HG02943 (cell line): ENCODE measurements around the gene VASN.
"Not testable (repeated sequence)": the region's sequence is repeated elsewhere in the genome, so short reads cannot be mapped to it uniquely, and the experiment has no call there.

Source experiments
- ATAC-seq: cut with Tn5 transposase; IDR thresholded peaks from one replicate; pipeline ENCODE4 v1.9.1; 2021; ENCODE audit warnings: mild to moderate bottlenecking, low read depth, moderate library complexity; ENCODE audit not compliant: unreplicated experiment

Gene VASN

DNA sequence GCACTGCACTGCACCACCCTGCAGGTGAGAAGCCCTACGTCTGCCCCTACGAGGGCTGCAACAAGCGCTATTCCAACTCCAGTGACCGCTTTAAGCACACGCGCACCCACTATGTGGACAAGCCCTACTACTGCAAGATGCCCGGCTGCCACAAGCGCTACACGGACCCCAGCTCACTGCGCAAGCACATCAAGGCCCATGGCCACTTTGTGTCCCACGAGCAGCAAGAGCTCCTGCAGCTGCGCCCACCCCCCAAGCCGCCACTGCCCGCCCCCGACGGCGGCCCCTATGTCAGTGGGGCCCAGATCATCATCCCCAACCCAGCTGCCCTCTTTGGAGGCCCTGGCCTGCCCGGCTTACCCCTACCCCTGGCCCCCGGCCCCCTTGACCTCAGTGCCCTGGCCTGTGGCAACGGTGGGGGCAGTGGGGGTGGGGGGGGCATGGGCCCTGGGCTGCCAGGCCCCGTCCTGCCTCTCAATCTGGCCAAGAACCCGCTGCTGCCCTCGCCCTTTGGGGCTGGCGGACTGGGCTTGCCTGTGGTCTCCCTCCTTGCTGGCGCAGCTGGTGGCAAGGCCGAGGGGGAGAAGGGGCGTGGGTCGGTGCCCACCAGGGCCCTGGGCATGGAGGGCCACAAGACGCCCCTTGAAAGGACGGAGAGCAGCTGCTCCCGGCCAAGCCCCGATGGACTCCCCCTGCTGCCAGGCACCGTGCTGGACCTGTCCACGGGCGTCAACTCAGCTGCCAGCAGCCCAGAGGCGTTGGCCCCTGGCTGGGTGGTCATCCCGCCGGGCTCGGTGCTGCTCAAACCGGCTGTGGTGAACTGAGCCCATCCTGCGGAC lies 34.7 kb upstream of the VASN start:
- no peak for ATAC-seq

DNA sequence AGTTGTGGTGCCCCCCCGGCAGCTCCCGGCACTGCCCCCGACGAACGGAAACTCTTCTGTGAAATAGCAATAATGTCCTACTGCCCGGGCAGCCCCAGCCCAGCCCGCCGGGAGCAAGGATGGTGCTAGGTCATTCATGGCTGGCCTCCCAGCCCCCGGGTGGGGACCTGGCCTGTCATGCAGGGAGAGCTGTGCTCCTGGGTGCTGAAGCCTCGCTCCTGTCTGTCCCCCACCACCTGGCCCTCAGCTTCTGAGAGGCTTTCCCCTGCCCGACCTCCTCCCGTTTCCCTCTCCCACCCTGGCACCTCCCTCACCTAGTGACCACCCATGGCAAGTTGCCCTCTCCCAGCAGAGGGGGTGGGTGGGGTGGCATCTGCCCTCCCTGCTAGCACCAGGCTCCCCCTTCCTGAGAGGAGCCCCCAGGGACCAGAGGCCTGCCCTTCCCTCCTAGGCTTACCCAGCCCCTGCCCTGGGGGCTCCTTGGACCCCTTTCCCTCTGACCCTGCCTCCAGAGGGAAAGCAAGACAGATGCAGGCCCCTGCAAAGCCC lies 34.0 kb upstream of the VASN start:
- ATAC-seq: no peak

DNA sequence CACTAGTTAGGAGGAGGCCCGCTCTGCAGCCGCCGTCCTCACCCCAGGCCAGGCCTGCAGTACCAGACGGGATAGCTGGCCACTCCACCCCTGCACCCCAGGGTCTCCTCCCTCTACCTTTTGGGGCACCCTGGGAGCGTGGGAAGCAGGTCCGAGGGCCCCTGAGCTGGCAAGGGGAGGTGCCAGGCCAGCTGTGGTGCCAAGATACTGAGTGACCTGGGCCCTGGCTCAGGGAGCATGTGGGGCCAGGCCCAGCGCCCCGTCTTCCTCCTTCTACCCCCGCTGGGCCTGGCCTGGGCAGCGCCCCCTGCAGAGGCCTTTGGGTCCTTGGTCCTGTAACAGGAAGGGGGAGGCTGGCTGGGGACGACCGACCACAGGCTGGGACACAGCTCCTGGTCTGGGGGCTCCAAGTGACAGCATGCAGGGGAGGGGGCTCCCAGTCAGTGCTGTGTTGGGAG lies 33.5 kb upstream of the VASN start:
- no peak for ATAC-seq

DNA sequence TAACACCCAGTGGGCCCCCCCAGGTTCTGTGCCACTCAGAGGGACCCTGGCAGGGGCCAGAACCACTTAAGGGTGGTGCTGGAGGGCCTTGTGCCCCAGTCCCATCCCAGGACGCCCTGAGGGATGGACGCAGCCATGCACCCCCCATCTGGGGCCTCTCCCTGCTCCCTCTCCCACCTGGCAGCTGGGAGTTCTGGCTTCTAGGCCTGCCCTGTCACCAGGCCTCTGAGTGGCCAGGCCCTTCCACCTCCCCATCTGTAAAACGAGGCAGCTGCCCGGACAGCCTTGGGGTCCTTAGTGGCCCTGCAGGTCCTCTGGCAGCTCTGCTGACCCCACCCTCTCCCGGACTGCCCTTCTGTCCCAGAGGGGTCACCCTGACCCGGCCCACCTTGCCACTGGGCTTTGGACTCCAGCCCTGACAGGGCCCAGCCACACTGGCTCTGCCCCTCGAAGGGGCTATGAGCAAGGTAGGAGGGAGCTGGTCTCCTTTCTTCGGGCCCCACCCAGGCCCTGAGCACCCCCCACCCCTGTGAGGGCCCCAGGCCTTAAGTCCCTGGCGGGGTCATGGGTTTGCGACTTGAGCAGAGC lies 32.8 kb upstream of the VASN start:
- ATAC-seq: no peak

DNA sequence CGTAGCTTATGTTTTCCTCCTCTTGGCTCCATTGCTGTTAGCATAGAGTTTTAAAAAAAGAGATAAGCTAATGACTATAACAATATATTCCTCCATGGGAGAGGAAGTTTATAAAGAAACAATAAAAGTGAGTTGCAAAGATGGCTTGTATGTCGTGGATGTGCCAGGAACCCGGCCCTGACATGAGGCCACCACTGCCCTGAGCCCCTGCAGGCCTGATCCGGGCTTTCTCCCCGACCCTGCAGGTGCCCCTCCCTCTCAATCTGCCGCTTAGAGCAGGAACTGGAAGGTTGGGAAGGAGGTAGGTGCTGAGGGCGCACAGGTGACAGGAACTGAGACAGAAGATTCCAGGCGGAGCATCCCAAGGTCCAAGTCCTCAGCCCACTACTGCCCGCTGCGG lies 32.2 kb upstream of the VASN start:
- no peak for ATAC-seq

DNA sequence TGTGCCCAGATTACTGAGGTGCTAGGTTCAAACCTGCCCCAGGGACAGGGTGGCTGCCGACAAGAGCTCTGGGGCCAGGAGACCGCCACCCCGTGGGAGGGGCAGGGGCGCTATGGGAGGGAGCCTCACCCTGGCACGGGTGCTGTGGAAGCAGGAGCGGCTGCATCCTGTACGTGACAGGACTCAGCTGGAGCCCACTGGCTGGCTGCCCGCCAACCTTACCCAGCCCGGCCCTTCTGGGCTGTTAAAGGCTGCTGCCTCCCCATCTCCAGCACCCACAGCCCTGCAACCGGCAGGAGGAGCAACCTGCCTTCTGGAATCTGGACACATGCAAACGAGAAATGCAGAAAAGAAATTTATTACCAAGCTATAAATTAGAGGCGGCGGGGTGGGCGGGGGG lies 31.7 kb upstream of the VASN start:
- ATAC-seq: no peak

DNA sequence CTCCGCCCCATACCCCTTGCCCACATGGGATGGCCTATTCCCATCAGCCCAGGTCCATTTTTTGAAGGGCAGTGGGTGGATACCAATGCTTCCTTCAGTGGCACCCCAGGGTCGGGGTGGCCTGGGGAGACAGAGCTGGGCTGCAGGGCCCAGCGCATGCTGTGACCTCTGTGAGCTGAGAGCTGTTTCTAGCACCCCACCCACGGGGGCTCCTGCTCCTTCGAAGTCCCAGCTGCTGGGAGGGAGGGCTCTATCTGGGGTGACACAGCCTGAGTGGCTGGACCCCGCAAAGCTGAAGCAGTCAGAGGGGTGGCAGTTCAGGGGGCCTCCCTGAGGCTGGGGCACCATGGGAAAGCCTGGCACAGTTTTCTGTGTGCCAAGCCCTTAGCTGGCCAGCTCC lies 31.2 kb upstream of the VASN start:
- ATAC-seq: no peak

DNA sequence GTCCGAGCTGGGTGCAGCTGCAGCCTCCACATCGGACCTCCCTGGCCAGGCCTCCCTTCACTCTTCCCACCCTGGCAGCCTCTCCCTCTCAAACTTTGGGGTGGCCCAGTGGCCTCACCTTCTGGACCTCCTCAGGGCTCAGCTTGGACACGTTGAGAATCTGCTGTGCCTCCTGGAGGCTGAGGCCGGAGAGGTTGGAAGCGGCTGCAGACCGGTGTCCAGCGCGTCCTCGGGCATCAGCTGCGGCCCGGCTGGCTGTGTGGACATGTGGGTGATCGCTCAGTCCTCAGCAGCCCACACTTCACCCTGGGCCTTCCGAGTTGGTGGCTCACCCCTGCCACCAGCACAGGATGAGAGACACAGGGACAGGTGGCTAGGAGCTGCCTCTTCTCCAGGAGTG lies 30.4 kb upstream of the VASN start:
- ATAC-seq: no peak

DNA sequence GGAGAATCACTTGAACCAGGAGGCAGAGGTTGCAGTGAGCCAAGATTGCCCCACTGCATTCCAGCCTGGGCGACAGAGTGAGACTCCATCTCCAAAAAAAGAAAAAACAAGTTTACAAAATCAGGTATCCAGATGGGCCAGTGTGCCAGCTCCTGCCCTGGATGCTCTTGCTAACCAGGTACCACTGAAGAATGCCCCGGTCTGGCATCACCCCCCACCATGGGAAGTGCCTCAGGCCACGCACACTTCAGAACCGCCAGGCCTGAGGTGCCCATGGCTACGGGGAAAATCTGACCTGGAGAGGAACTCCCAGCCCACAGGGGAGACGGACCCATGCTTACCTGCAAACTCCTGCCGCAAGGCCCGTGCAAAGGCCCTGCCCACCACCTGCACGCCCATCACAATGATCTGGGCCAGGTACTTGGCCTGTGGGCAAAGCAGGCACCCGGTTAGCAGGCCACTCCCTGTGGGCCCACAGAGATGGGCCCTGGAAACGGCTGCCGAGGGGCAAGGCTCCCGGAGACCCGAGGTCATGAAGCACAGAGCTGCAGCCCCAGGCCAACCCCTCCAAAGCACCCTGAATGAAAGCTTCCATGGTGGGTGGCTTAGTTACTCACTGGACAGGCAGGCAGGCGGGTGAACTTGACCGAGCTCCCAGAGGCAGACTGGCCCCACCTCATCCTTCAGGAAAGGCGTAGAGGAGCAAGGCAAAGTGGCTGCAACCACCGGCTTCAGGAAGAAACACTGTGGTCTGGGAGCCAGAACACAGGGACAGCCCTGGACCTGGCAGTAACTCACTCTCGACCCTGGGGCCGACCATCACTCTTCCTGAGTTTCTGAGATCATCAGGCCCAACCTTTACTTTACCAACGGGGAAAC lies 28.5 kb upstream of the VASN start:
- no peak for ATAC-seq

DNA sequence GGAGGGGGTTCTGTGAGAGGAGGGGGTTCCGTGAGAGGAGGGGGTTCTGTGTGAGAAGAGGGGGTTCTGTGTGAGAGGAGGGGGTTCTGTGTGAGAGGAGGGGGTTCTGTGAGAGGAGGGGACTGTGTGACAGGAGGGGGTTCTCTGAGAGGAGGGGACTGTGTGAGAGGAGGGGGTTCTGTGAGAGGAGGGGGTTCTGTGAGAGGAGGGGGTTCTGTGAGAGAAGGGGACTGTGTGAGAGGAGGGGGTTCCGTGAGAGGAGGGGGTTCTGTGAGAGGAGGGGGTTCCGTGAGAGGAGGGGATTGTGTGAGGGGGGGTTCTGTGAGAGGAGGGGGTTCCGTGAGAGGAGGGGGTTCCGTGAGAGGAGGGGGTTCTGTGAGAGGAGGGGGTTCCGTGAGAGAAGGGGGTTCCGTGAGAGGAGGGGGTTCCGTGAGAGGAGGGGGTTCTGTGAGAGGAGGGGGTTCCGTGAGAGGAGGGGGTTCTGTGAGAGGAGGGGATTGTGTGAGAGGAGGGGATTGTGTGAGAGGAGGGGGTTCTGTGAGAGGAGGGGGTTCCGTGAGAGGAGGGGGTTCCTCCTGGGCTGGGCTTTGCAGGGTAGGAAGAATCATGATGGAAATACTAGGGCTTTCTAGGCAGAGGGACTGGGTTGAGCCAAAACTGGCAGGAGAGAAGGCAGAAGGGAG lies 27.2 kb upstream of the VASN start:
- not testable (repeated sequence) for ATAC-seq

DNA sequence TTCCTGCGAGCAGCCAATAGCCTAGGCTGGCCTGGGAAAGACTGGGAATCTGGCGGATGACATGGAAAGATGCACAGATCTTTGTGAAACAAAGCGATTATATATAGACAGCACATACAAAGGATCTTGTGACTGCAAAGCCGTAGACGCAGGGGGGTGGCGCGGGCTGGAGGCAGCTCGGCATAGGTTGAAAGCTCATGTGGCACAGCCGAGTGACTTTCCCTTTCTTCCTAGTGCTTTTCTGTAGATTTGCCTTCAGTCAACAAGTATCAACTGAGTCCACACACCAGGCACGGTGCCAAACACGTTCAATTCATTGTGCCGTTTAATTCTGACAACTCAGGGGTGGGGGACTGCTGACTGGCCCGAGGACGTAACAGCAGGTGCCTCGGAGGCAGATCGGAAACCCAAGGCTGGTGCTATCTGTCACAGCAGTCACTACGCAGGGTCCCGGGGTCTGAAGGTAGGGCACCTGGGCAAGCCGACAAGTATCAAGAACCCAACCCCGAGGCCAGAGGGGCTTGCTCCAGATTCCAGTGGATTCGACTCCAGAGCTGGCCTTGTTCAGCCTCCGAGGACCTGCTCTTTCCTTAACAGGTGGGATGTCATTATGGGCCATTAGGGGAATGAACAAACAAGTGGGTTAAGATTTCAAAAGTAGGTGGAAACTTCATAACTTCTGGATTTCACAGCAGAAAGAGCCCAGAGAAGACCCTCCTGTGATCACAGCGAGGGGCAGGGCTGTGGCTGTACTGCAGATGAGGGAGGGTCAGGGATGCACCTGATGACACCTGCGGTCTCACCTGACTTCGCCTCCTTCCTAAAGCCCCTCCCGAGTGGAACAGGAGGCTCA lies 26.4 kb upstream of the VASN start:
- no peak for ATAC-seq

DNA sequence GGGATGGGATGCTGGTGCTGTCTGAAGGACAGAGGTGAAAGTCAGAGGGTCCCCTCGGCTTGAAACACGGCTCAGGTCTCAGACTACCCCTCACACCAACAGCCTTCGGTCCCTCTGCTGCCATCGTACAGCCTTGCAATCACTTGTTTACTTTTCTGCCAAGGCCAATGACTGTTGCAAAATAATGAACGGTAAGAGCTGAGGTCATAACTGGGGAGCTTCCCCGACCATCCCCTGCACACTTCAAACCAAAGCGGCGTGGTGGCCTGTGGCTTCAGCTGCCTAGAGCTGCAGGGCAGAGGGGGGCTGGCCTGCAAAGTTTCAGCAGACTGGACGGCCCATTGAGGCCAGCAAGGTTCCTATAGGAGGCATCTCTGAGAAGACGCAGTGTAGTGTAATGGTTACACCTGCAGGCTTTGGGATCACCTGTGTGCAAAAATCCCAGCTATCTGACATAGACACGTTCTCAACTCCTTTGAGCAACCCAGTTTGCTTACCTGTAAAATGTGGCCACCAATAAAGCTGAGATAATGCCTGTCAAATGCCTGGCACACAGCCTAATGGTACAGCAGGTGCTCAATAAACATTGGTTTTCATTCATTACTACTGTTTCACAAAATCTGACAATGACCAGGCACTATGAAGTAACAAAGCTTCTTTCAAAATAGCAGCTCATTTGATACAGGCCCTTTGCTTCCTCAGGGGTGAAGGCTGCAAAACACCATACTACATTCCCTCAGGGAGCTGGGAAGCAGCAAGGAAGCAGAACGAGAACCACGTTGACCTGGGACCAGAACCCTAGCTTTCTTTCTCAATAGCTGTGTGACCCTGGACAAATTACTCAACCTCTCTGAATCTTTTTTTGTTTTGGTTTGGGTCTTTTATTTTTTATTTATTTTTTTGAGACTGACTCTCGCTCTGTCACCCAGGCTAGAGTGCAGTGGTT lies 25.5 kb upstream of the VASN start:
- ATAC-seq: no peak

DNA sequence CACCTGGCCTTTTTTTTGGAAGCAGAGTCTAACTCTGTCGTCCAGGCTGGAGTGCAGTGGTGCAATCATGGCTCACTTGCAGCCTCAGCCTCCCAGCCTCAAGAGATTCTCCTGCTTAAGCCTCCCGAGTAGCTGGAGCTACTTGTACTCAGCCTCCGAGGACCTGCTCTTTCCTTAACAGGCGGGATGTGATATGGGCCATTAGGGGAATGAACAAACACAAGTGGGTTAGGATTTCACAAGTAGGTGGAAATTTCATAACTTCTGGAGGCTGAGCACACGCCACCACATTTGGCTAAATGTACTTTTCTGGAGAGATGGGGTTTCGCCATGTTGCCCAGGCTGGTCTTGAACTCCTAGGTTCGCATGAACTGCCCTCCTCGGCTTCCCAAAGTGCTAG lies 24.6 kb upstream of the VASN start:
- ATAC-seq: no peak

DNA sequence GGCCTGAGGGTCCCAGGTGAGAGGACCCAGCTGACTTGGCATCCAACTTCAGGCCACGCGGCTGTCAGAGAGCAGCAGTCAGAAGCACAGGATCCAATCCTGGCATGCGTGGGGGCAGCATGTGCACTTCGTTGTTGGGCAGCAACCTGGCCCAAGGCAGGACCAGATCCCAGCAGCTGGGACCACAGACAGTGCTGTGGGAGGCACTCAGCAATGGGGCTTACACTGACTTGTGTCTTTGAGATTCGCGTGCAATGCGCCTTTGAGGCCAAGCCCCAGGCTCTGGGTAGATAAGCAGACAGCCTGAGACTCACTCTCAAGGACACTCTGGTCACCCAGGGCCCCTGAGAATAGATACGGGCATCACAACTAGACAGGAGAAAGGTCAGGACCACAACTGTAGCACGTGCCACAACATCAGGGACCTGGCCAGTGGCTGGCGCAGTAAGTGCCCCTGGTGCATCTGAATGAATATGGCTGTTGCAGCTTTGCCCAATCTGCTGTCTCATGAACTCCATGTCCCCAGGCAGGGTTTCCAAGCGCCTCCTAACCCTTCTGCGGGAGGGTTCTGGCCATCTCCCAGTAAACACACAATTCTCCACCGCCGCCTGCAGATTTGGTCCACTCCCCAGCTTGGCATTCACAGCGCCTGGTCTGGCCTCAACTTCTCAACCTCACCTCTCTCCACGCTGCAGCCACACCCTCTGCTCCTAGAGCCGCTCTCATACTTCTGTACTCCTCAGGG lies 23.7 kb upstream of the VASN start:
- ATAC-seq: no peak

DNA sequence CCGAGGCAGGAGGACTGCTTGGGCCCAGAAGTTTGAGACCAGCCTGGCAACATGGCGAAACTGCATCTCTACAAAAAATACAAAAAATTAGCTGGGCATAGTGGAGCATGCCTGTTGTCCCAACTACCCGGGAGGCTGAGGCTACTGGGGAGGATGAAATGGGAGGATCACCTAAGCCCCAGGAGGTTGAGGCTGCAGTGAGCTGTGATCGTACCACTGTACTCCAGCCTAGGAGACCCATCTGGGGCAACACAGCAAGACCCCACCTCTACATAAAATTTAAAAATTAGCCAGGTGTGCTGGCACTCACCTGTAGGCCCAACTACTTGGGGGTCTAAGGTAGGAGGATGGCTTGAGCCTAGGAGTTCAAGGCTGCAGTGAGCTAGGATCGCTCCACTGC lies 22.3 kb upstream of the VASN start:
- ATAC-seq: no peak

DNA sequence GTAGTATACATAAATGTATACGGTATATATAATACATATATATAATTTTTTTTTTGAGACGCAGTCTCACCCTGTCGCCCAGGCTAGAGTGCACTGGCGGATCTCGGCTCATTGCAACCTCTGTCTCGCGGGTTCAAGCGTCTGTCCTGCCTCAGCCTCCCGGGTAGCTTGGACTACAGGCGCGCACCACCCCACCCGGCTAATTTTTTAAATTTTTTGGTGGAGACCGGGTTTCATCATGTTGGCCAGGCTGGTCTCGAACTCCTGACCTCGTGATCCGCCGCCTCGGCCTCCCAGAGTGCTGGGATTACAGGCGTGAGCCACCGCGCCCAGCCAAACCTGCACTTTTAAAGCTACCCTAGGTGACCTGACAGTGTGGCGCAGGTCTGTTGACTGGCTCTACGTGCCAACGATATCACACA lies 21.3 kb upstream of the VASN start:
- ATAC-seq: peak; percentile 20

DNA sequence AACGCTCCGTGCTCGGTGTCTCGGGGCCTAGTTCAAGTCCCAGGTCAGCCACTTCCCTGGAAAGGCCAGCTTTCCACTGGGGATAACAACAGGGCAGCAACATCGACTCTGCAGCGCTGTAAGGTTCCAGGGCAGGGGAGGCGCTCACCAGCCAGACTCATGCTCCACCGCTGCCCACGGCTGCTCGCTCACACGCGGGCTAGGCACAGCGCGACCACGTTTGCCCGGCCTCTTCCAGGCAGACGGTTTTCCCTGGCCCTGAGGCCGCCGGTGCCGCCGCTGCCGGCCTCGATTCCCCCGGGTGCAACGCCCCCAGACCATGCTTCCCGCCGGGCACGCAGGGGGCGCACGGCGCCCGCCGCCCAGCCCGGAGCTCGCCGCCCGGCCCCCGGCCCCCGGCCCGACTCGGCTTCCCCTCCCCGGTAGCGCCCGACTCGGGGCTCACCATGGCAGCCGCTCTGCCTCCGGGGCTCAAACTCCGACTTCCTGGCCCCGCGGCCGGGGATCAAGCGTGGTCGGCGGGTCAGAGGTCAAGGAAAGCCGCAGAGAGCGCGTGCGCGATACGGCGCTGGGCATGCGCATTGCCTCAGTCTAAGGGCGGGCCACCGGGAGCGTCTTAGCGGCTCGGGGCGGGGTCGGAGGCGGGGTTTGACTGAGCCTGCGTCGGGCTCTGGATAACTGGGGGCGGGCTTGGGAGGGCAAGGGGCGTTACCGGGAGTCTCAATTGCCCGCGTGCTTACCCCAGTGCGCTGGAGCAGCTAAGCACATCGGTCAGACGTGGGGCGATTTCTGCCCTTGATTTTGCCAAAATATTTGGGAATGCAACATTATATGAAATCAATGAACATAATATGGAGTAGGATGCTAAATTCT lies 20.6 kb upstream of the VASN start, which contains the start of gene PAM16:
Gene PAM16, minus strand, starts transcription at position 535 of the 873 bp plus-strand sequence. Its CDS starts 87 bp downstream, at position 448.
- ATAC-seq: peak; percentile 90
